ENCODE data around the gene RPS18. TPM values are rescaled to one million over a fixed set of nuclear protein-coding genes. Genes with fewer than 3 reads are reported as not detected.
"Not testable (repeated sequence)": the region's sequence is repeated elsewhere in the genome, so short reads cannot be mapped to it uniquely, and the experiment has no call there.

The RPS18 gene
- total RNA-seq, 2 experiments from 2014 or later, result 5,497 to 5,551 TPM

DNA sequence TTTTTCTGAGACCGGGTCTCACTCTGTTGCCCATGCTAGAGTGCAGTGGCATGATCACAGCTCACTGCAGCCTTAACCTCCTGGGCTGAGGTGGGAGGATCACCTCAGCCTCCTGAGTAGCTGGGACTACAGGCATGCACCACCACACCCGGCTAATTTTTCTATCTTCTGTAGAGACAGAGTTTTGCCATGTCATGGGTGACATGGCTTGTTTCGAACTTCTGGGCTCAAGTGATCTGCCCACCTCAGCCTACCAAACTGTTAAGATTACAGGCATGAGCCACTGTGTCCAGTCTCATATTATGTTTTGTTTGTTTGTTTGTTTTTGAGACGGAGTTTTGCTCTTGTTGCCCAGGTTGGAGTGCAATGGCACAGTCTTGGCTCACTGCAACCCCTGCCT is 13.3 kb downstream of the RPS18 start:
- H3K27ac Mint-ChIP-seq; CTCF ChIA-PET; H3K4me3 Mint-ChIP-seq; H3K9me3 Mint-ChIP-seq; H3K27me3 Mint-ChIP-seq (ENCODE audit: low read depth); DNase-seq; intact Hi-C loops (cut with micrococcal nuclease): not testable (repeated sequence)
- Mint-ChIP-seq H3K4me1 (ENCODE audit: low read depth) (peaks cover 31% of the 10 kb centered on the region), H3K36me3 (ENCODE audit: low read depth) (peaks cover 15% of the 10 kb centered on the region)

DNA sequence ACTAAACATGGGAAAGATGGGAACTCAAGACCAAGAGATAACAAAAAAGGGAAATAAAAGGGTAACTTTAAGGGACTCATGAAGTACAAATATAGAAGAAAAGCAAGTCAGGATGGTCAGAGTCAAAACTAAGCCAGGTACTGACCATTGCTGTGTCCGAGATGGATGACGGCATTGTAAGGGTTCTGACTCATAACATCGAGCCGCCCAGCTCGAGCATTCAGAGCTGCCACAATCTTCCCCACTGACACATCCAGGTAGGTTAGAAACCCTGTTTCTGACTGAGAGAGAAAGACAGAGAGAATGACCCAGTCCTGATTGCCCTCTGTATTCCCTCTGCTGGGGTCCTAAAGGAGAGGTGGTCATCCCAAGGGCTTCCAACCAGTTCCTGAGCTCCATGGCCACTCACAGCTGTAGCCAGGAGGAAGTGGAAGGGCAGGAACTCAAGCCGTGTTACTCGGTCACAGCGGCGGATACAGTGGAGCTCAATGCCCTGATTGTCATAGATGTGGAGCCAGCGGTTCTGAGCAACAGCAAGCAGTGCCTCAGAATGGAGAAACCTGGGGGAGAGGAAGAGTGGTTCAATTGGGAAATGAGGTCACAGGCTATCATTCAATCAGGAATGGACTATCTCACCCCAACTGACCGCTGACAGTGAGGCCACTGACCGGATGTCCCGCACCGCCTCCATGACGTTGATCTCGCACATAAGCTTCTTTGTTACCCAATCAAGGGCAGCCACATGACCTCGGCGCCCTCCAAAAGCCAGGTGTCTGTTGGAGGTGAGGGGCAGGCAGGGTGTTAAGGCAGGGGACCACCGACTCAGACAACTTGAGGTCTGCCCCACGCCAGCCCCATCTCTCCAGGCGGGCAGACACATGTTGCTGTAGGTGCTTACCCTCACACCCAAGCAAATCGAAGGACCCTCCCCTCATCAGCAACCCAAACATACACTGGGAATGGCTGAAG is 15.4 kb downstream of the RPS18 start:
- Mint-ChIP-seq H3K36me3 (ENCODE audit: low read depth) (peaks cover 20% of the 10 kb centered on the region), H3K27me3 (ENCODE audit: low read depth) (no peaks in the 10 kb centered on the region), H3K9me3 (no peaks in the 10 kb centered on the region), H3K4me3 (peak overlapping the region; percentile 99), H3K27ac (no peak overlapping the region), H3K4me1 (ENCODE audit: low read depth) (peaks cover 43% of the 10 kb centered on the region)
- CTCF ChIA-PET, result interaction anchor here (0.9 to 1.3 kb wide), 2 partner anchors 10 to 163 kb away, joined by 3 read pairs; partner anchors contain the start of gene B3GALT4
- intact Hi-C loops (cut with micrococcal nuclease), result no loop called here
- DNase-seq, result no peak

DNA sequence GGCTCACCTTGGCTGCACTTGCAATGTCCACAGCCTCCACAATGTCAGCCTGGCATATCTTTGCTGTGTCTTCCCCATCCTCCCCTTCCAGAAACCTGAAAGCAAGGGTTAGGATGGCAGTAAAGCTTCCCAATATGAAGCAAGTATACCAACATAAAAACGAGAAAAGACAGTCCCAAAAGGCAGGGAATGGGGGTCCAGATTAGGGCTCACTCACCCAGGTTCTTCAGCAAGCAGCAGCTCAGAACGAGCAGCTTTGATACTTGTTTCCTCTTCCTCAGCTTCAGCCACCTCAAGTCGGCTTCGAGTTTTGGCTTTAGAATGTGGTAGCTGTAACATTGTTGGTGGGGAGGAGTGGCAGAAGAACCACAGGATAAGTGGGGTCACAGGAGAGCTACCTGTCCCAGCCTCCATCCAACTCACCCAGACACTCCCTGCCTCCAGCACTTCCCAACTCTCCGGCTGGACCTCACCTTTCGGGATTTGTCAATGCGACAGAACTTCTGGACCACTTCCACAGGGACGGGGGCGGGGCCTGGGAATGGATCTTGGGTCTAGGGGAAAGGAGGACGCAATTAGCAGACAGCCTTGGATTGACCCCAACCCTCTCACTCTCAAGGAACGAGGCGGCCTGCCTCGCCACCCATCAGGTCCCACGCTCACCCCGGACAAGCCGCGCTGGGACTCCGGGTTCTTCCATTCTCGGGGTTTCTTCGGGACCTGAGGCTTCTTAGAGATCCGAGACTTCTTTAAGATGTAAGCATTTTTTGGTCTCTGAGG is 16.5 kb downstream of the RPS18 start:
- no peaks in the 10 kb centered on the region for H3K27me3 Mint-ChIP-seq (ENCODE audit: low read depth)
- no peak for DNase-seq
- intact Hi-C loops (cut with micrococcal nuclease), result loop anchor here (2.0 kb wide), 1 partner anchor 500 kb away; the partner anchor contains the start of gene LEMD2
- H3K9me3 Mint-ChIP-seq, result no peaks in the 10 kb centered on the region
- CTCF ChIA-PET, result interaction anchor here (0.6 to 2.0 kb wide), 9 partner anchors 11 to 625 kb away, joined by 3 to 7 read pairs (median 4); partner anchors contain the start of gene B3GALT4
- H3K4me1 Mint-ChIP-seq (ENCODE audit: low read depth), result peaks cover 43% of the 10 kb centered on the region
- peaks cover 20% of the 10 kb centered on the region for H3K36me3 Mint-ChIP-seq (ENCODE audit: low read depth)
- H3K27ac Mint-ChIP-seq, result peak overlapping the region; percentile 91
- H3K4me3 Mint-ChIP-seq, result peak overlapping the region; percentile 99

DNA sequence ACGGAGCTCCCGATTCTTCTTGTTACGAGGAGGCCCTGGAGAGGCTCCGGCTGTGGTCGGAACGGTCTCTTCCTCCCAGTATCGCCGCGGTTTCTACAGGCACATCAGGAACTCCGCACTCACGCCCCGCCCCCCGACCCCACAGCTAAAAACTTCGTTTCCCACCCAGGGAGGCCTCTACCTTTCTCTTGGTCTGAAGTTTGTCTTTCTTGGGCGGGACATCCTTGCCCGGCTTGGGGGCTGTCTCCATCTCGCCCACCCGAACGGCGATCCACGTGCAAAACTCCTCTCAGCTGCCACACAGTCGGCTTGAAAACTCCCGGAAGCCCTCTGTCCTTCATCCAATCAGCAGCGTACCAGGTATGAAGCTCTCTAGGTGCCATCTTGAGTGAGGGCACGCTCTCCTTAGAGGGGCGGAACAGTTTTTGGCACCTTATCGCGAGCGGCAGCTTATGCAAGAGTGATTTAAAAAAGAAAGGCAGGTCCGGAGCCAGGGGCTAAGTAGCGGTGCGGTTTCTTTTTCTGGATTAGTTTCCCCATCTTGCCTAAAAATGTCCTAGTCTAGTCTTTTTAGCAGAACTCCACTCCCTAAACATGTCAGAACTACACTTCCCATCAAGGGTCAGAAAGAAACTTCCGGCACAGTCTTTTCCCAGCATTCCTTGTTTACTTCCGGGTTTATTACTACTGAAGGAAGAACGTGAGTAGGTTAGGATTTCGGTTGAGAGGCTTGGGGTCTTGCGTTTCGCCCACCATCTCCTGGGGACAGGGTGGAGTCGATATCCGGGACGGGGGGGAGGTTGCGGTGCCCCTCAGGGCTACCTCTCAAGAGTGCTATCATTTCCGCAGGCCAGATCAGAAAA is 17.3 kb downstream of the RPS18 start, which contains the start of the genes PFDN6 and WDR46:
Gene PFDN6, plus strand, starts transcription at position 681 of the 863 bp plus-strand sequence. CDS start 256 bp downstream, outside the sequence.
Gene WDR46, minus strand, starts transcription at position 319 of the 863 bp plus-strand sequence. Its CDS starts 69 bp downstream, at position 250.
- CTCF ChIA-PET, result interaction anchor here (0.8 to 2.0 kb wide), 8 partner anchors 10 to 165 kb away, joined by 3 to 7 read pairs (median 4); partner anchors contain the start of gene B3GALT4
- Mint-ChIP-seq H3K27me3 (ENCODE audit: low read depth) (no peaks in the 10 kb centered on the region), H3K9me3 (no peaks in the 10 kb centered on the region), H3K27ac (peak within 1 kb of the TSS; percentile 91), H3K36me3 (ENCODE audit: low read depth) (peaks cover 18% of the 10 kb centered on the region), H3K4me3 (peak within 1 kb of the TSS; percentile 99), H3K4me1 (ENCODE audit: low read depth) (peaks cover 43% of the 10 kb centered on the region)
- intact Hi-C loops (cut with micrococcal nuclease), result loop anchor here (1.0 to 2.0 kb wide), 5 partner anchors 9 to 500 kb away; partner anchors contain the start of genes LEMD2, RGL2 and VPS52
- DNase-seq, result peak; percentile 85

DNA sequence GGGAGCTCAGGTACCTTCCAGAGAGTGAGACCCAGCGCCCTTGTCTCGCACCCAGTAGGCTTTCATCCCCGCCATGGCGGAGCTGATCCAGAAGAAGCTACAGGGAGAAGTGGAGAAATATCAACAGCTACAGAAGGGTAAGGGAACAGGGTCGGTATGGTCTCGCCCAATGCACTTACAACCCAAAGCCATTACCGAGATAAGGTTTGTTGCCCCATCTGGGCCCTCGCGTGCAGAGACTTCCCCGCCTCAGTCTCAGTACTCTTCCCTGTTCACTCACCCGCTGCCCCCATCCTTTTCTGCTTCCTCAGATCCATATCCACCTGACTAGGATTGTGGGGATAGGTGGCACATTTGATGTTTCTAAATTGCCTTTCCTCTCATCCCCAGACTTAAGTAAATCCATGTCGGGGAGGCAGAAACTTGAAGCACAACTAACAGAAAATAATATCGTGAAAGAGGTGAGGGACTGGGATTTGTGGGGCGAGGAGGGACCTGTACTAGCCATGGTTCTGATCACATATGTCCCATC is 18.0 kb downstream of the RPS18 start:
- H3K27me3 Mint-ChIP-seq (ENCODE audit: low read depth), result no peaks in the 10 kb centered on the region
- CTCF ChIA-PET, result interaction anchor here (0.9 to 2.7 kb wide), 6 partner anchors 11 to 54 kb away, joined by 3 to 11 read pairs (median 3); partner anchors contain the start of gene B3GALT4
- H3K27ac Mint-ChIP-seq, result peak overlapping the region; percentile 91
- intact Hi-C loops (cut with micrococcal nuclease), result loop anchor here (1.0 to 2.0 kb wide), 5 partner anchors 8 to 499 kb away; partner anchors contain the start of genes LEMD2, RGL2 and VPS52
- DNase-seq, result no peak
- H3K4me1 Mint-ChIP-seq (ENCODE audit: low read depth), result peaks cover 40% of the 10 kb centered on the region
- no peaks in the 10 kb centered on the region for H3K9me3 Mint-ChIP-seq
- peak overlapping the region; percentile 99 for H3K4me3 Mint-ChIP-seq
- H3K36me3 Mint-ChIP-seq (ENCODE audit: low read depth), result peaks cover 16% of the 10 kb centered on the region

DNA sequence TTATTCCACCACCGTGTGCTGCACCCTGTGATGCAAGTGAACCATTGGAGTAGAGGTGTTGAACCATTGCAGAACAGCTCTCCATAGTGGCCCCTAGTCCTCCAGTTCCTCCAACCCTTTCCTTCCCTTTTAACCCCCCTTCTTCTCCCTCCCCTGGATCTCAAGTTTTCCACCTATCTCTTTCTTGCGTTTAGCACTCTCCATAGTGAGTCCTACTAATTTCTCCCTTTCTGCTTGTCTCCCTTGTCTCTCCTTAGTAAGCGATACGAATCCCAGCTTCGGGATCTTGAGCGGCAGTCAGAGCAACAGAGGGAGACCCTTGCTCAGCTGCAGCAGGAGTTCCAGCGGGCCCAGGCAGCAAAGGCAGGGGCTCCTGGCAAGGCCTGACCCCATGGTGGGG is 18.6 kb downstream of the RPS18 start:
- Mint-ChIP-seq H3K27me3 (ENCODE audit: low read depth) (no peaks in the 10 kb centered on the region), H3K36me3 (ENCODE audit: low read depth) (peaks cover 16% of the 10 kb centered on the region), H3K9me3 (no peaks in the 10 kb centered on the region), H3K4me3 (peak overlapping the region; percentile 99), H3K27ac (peak overlapping the region; percentile 91), H3K4me1 (ENCODE audit: low read depth) (peaks cover 40% of the 10 kb centered on the region)
- intact Hi-C loops (cut with micrococcal nuclease), result no loop called here
- no peak for DNase-seq
- CTCF ChIA-PET, result interaction anchor here (0.9 to 2.7 kb wide), 5 partner anchors 10 to 53 kb away, joined by 3 to 11 read pairs (median 3); partner anchors contain the start of gene B3GALT4

DNA sequence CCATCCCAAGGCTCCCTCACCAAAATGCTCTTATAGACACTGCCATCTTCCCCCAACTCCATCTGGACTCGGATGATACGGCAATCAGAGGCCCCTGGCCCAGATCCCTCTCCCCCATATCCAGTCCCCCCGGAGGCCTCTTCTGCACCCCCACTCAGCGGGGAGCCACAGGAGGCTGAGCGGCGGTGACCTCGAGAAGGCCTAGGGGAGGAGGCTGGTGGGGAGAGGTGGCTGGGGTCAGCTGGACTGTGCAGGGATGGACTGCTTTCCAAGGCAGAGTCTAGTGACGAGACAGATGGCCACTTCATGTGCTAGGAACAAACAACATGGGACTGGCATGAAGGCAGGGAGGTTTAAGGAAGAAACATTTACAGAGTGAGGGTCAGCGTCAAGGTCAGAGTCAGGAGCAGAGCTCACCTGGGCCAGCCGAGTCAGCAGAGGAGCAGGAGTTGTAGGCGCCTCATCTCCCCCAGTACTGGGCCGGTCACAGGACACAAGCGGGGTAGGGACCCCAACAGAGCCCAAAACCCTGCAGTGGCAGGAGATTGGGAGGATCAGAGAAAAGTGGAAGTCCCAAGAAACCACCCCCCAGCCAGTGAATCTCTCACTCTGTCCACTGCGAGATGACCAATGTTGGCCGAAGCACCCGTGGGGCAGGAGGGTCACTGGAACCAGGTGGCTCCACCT is 21.3 kb downstream of the RPS18 start:
- Mint-ChIP-seq H3K4me1 (ENCODE audit: low read depth) (peaks cover 33% of the 10 kb centered on the region), H3K27me3 (ENCODE audit: low read depth) (no peaks in the 10 kb centered on the region), H3K27ac (peak overlapping the region; percentile 28), H3K36me3 (ENCODE audit: low read depth) (peaks cover 12% of the 10 kb centered on the region), H3K9me3 (no peaks in the 10 kb centered on the region), H3K4me3 (no peak overlapping the region)
- no peak for DNase-seq
- intact Hi-C loops (cut with micrococcal nuclease), result no loop called here
- CTCF ChIA-PET, result interaction anchor here (0.6 kb wide), 1 partner anchor 14 kb away, joined by 3 read pairs; no protein-coding TSS in a partner anchor

DNA sequence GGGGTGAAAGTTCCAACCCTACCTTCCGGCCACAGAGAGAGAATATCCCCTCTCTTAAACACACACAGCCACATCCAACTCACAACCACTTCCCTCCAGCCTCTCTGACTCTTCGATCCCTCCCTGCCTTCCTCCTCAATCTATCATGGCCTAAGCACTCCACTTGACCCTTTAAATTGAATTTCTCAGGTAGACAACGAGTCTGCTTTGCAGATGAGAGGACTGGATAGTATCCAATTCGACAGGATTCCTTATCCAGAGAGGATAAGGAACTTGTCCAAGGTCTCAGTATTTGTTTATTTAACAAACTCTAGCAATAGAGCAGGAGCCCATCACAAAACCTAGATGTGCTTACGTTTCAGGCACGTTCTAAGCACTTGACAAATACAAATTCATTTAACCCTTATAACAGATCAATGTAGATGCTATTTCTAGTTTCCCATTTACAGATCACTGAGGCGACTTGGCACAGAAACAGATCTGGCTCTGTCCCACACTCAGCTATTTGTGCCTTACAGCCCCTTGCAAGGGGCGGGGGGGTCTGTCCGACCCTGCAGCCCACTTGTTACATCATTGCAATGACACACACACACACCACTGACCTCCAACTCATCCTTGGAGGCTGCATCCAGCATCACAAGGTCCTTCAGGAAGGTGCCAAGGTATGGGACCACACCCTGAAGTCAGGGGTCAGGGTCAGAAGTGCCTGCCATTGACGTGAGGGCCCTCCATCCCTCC is 22.4 kb downstream of the RPS18 start:
- Mint-ChIP-seq H3K4me3 (no peak overlapping the region), H3K27me3 (ENCODE audit: low read depth) (no peaks in the 10 kb centered on the region), H3K36me3 (ENCODE audit: low read depth) (peaks cover 10% of the 10 kb centered on the region), H3K4me1 (ENCODE audit: low read depth) (peaks cover 28% of the 10 kb centered on the region), H3K9me3 (no peaks in the 10 kb centered on the region), H3K27ac (no peak overlapping the region)
- no peak for DNase-seq
- intact Hi-C loops (cut with micrococcal nuclease), result no loop called here
- CTCF ChIA-PET, result no interaction called here

DNA sequence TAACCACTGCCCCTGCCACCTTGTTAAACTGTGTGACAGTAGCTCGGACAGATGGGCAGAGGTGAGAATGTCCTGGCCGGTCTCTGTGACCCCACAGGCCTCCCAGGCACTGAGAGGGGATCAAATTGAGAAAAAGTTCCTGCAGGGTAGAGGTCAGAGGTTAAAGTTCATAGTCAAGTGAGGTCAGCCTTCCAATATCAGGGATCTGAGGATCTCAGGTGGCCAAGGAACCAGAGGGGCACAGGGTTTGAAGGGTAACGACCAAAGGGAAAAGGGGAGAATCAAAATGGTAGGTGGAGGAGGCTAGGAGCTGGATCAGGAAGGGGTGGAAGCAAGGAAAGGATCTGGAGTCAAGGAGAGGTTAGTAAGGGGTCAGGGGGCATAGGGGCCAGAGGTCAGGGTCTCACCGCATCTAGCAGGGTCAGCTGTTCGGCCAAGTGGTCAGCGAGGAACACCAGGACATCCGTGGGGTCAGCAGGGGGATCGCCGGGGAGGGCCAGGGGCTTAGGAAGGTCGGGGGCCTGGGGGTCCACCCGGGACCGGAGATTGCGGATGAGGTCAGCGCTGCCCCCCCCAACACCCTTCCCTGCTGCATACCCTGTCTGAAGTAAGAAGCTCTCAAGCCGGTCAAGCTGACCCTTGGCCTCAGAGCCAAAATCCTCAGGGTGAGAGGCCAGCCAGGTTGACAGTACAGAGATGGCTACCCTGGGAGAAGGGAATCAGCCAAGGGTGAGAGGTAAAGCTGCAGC is 23.9 kb downstream of the RPS18 start:
- no peak overlapping the region for H3K27ac Mint-ChIP-seq
- DNase-seq, result no peak

More for the DNA sequence above, 23.9 kb downstream of the RPS18 start:
- intact Hi-C loops (cut with micrococcal nuclease), result no loop called here
- CTCF ChIA-PET, result no interaction called here
- peaks cover 27% of the 10 kb centered on the region for H3K4me1 Mint-ChIP-seq (ENCODE audit: low read depth)
- H3K4me3 Mint-ChIP-seq, result no peak overlapping the region
- H3K9me3 Mint-ChIP-seq, result no peaks in the 10 kb centered on the region
- peaks cover 23% of the 10 kb centered on the region for H3K36me3 Mint-ChIP-seq (ENCODE audit: low read depth)
- no peaks in the 10 kb centered on the region for H3K27me3 Mint-ChIP-seq (ENCODE audit: low read depth)
